B cell (primary cell): ENCODE measurements around the gene PACRGL. TPM values are rescaled to one million over a fixed set of nuclear protein-coding genes. Genes with fewer than 3 reads are reported as not detected.

Experiments used
- ATAC-seq: fragments of 200-7000 bp; cut with Tn5 transposase; one replicate; pipeline ENCODE4 v1.10.0; 2021; ENCODE audit warnings: low read depth, mild to moderate bottlenecking, moderate number of reproducible peaks, moderate library complexity
- CTCF ChIA-PET: fragments of 350-600 bp; sonication (Branson Sonifier 250); formaldehyde crosslinking; loops from one replicate; lab custom pipeline; 2021; ENCODE audit warnings: antibody characterized with exemption, inconsistent platforms; lab: Charles Lee
- POLR2A ChIA-PET: fragments of 350-600 bp; sonication (Branson Sonifier 250); formaldehyde crosslinking; loops from one replicate; lab custom pipeline; 2021; ENCODE audit warnings: antibody characterized with exemption; lab: Charles Lee
- DNase-seq: peaks from one replicate; pipeline ENCODE4 v3.0.0; 2013
- H2AFZ ChIP-seq: 2 replicates; pipeline ENCODE4 v1.6.1; 2012; ENCODE audit warnings: mild to moderate bottlenecking, low read depth, low read length; ENCODE audit not compliant: insufficient read depth, poor library complexity, severe bottlenecking
- H3K27ac ChIP-seq, 2 donors: 1 replicate in 1 of 2; 2 replicates in 1 of 2; pipeline ENCODE4 v1.5.1; 2012 to 2013; ENCODE audit warnings: low read length in 2 of 2, mild to moderate bottlenecking in 2 of 2, moderate library complexity in 1 of 2
- H3K27me3 ChIP-seq, 4 experiments: fragments of 200-600 bp in 1 of 4; sonication (generic) in 1 of 4; replicated peaks in 1 of 4; 1 replicate in 2 of 4; 2 replicates in 2 of 4; pipeline versions ENCODE4 v1.6.1 to v1.7.0; 2013 to 2016; ENCODE audit warnings: low read length in 3 of 4, mild to moderate bottlenecking in 2 of 4, mixed read lengths in 1 of 4, moderate library complexity in 1 of 4; ENCODE audit not compliant: insufficient read depth in 4 of 4, control insufficient read depth in 3 of 4; ENCODE audit errors: control extremely low read depth in 1 of 4
- H3K36me3 ChIP-seq, 2 experiments: replicated peaks in 1 of 2; 1 replicate in 1 of 2; 2 replicates in 1 of 2; pipeline versions ENCODE4 v1.6.1 to v1.7.1; 2013; ENCODE audit warnings: low read length in 1 of 2; ENCODE audit not compliant: insufficient read depth in 2 of 2, control insufficient read depth in 1 of 2; ENCODE audit errors: control extremely low read depth in 1 of 2, extremely low read depth in 1 of 2
- H3K4me1 ChIP-seq, 2 donors: fragments of 200-600 bp in 1 of 2; sonication (generic) in 1 of 2; 1 replicate in 1 of 2; 2 replicates in 1 of 2; pipeline versions ENCODE4 v1.5.1 to v1.6.1; 2013 to 2017; ENCODE audit warnings: low read length in 2 of 2; ENCODE audit not compliant: control insufficient read depth in 2 of 2, insufficient read depth in 2 of 2
- H3K4me2 ChIP-seq: replicated peaks from 2 replicates; pipeline ENCODE3; 2012; ENCODE audit warnings: mild to moderate bottlenecking, low read depth, low read length; ENCODE audit not compliant: poor library complexity, severe bottlenecking
- H3K4me3 ChIP-seq, 5 experiments: fragments of 200-600 bp in 1 of 5; sonication (generic) in 1 of 5; 1 replicate in 3 of 5; 2 replicates in 2 of 5; pipeline versions ENCODE4 v1.5.1 to v1.7.0; 2011 to 2016; ENCODE audit warnings: low read length in 4 of 5, mild to moderate bottlenecking in 4 of 5, low read depth in 2 of 5, control low read depth in 1 of 5, moderate library complexity in 1 of 5; ENCODE audit not compliant: insufficient read depth in 1 of 5; ENCODE audit errors: control extremely low read depth in 1 of 5, extremely low read depth in 1 of 5
- H3K79me2 ChIP-seq: fragments of 200-600 bp; sonication (generic); one replicate; pipeline ENCODE4 v1.6.0; 2016; ENCODE audit warnings: low read length; ENCODE audit not compliant: control insufficient read depth, insufficient read depth
- H3K9ac ChIP-seq: fragments of 200-600 bp; sonication (generic); 2 replicates; pipeline ENCODE4 v1.6.1; 2017; ENCODE audit warnings: mild to moderate bottlenecking, low read length, moderate library complexity
- H3K9me3 ChIP-seq, 3 donors: one replicate each; pipeline versions ENCODE4 v1.6.1 to v1.7.1; 2013; ENCODE audit warnings: low read length in 2 of 3; ENCODE audit not compliant: control insufficient read depth in 2 of 3, insufficient read depth in 1 of 3; ENCODE audit errors: control extremely low read depth in 1 of 3
- H4K20me1 ChIP-seq: 2 replicates; pipeline ENCODE4 v1.6.0; 2012; ENCODE audit warnings: mild to moderate bottlenecking, low read length; ENCODE audit not compliant: insufficient read depth, control insufficient read depth, poor library complexity, severe bottlenecking
- H3K27ac Mint-ChIP-seq: one replicate; pipeline ENCODE4 v1.8.0; 2021; ENCODE audit warnings: mixed read lengths
- H3K27me3 Mint-ChIP-seq: one replicate; pipeline ENCODE4 v1.8.0; 2021; ENCODE audit warnings: mixed read lengths
- H3K4me1 Mint-ChIP-seq: one replicate; pipeline ENCODE4 v1.8.0; 2021; ENCODE audit warnings: mixed read lengths
- H3K4me3 Mint-ChIP-seq: one replicate; pipeline ENCODE4 v1.8.0; 2021; ENCODE audit warnings: mixed read lengths
- H3K9me3 Mint-ChIP-seq: one replicate; pipeline ENCODE4 v1.8.0; 2022; ENCODE audit warnings: mixed read lengths; ENCODE audit not compliant: insufficient read depth
- CTCF ChIP-seq: fragments of 200-600 bp; IDR thresholded peaks from one replicate; pipeline ENCODE4 v1.8.0; 2022; ENCODE audit warnings: antibody characterized with exemption, mild to moderate bottlenecking
- EZH2 ChIP-seq: IDR thresholded peaks from 2 replicates; pipeline ENCODE4 v1.6.1; 2012; ENCODE audit warnings: borderline replicate concordance, low read depth, mild to moderate bottlenecking, moderate library complexity, low read length; ENCODE audit not compliant: insufficient read depth, poor library complexity, severe bottlenecking
- WGBS: methylation state at CpG from one replicate; pipeline ENCODE4 v1.1.5; 2013; ENCODE audit warnings: missing lambda C conversion rate; ENCODE audit not compliant: insufficient coverage; 5-methylcytosine and 5-hydroxymethylcytosine counted together
- intact Hi-C: fragments of 100-400 bp; cut with micrococcal nuclease; formaldehyde crosslinking; loops from one replicate; pipeline ENCODE4 v1.10.0; 2022
- polyA plus RNA-seq: library from polyadenylated mRNA; depleted of rRNA; stranded (reverse); fragments of >200 nt; gene quantifications from 2 replicates; pipeline ENCODE4 v1.2.3, GENCODE V29; 2012
- total RNA-seq, 2 donors: library from RNA; stranded (reverse); fragments of 120-200 nt in 1 of 2; gene quantifications; 1 replicate in 1 of 2; 2 replicates in 1 of 2; pipeline versions ENCODE4 v1.2.3 to v1.2.4, GENCODE V29; 2013 to 2022

The PACRGL gene
- total and polyA plus RNA-seq, 2 donors (not counting 1 experiment from before 2014, with no cell fraction given) = 5.3 to 18.7 TPM

- Histone ChIP-seq H4K20me1 (no peaks in the 10 kb centered on the region), H3K9me3 (peaks cover 0 to 10% (median 5%) of the 10 kb centered on the region in 3 donors), H3K4me1 (no peaks in the 10 kb centered on the region), H3K27ac (no peak overlapping the region), H3K4me3 (no peak overlapping the region), H3K27me3 (no peaks in the 10 kb centered on the region), H3K79me2 (no peaks in the 10 kb centered on the region), H3K4me2 (no peak overlapping the region), H2AFZ (no peak overlapping the region), H3K36me3 (peaks cover 0 to 36% of the 10 kb centered on the region in 2 experiments), H3K9ac (no peak overlapping the region)
- Mint-ChIP-seq H3K27me3 (no peaks in the 10 kb centered on the region), H3K4me3 (no peak overlapping the region), H3K9me3 (no peaks in the 10 kb centered on the region), H3K4me1 (no peaks in the 10 kb centered on the region), H3K27ac (no peak overlapping the region)
- TF ChIP-seq EZH2 (no peak), CTCF (no peak)
- CTCF ChIA-PET = no interaction called here
- ATAC-seq (no peak), DNase-seq (no peak)
- intact Hi-C loops = no loop called here
- 50% methylated on average over 1 of the region's 3 CpGs for WGBS
- POLR2A ChIA-PET = no interaction called here
These were observed 22.8 kb downstream of the PACRGL start for GRCh38 chr4:20723019-20723418.

- Histone ChIP-seq H3K27me3 (no peaks in the 10 kb centered on the region), H3K4me2 (no peak overlapping the region), H3K79me2 (no peaks in the 10 kb centered on the region), H4K20me1 (no peaks in the 10 kb centered on the region), H3K27ac (no peak overlapping the region), H3K36me3 (peaks cover 0 to 38% of the 10 kb centered on the region in 2 experiments), H3K4me1 (no peaks in the 10 kb centered on the region), H3K9ac (no peak overlapping the region), H2AFZ (no peak overlapping the region), H3K4me3 (no peak overlapping the region), H3K9me3 (peaks cover 0 to 10% (median 5%) of the 10 kb centered on the region in 3 donors)
- Mint-ChIP-seq H3K27ac (no peak overlapping the region), H3K4me3 (no peak overlapping the region), H3K4me1 (no peaks in the 10 kb centered on the region), H3K27me3 (no peaks in the 10 kb centered on the region), H3K9me3 (no peaks in the 10 kb centered on the region)
- CTCF ChIA-PET = no interaction called here
- DNase-seq = no peak
- ATAC-seq = no peak
- intact Hi-C loops = no loop called here
- no peak for TF ChIP-seq EZH2
- 100% methylated on average over 1 of the region's 3 CpGs for WGBS
- POLR2A ChIA-PET = no interaction called here
These were observed 23.2 kb downstream of the PACRGL start for GRCh38 chr4:20723463-20723862.
